Body of pancreas (tissue), 4 donors: ENCODE data around the gene EIF5AL1.

Experiments used
- CTCF ChIP-seq, 7 experiments: fragments of 450-650 bp in 4 of 7; fragments of 200-600 bp in 3 of 7; sonication (generic) in 3 of 7; IDR thresholded peaks; one replicate each; pipeline ENCODE4 v1.5.1; 2016 to 2019; ENCODE audit warnings: antibody characterized with exemption in 7 of 7
- POLR2A ChIP-seq, 3 donors: fragments of 450-650 bp; IDR thresholded peaks; one replicate each; pipeline ENCODE4 v1.6.1; 2016; ENCODE audit warnings: antibody characterized with exemption in 3 of 3, mild to moderate bottlenecking in 2 of 3

- TF ChIP-seq CTCF (IDR thresholded peaks at IDR 0.05) (no peak), POLR2A (IDR thresholded peaks at IDR 0.05) (no peak)
These were observed 47.9 kb downstream of the EIF5AL1 start, which contains the start of gene SFTPA2 for GRCh38 chr10:79560160-79560709.
